K562 (cell line): ENCODE data around the gene SART1. TPM values are rescaled to one million over a fixed set of nuclear protein-coding genes. Genes with fewer than 3 reads are reported as not detected.

Experiments
- CHAMP1 ChIP-seq: fragments of 450-650 bp; IDR thresholded peaks from 2 replicates; pipeline ENCODE4 v1.6.1; 2016; ENCODE audit warnings: mild to moderate bottlenecking
- JUND ChIP-seq, 2 experiments: IDR thresholded peaks; 2 replicates in 1 of 2; 3 replicates in 1 of 2; pipeline ENCODE4 v1.6.1; 2011; ENCODE audit warnings: borderline replicate concordance in 2 of 2, low read depth in 2 of 2, low read length in 2 of 2, improper control_type of control experiment in 1 of 2, missing biosample characterization in 1 of 2, missing genetic modification characterization in 1 of 2, missing genetic modification reagents in 1 of 2
- L3MBTL2 ChIP-seq: fragments of 450-650 bp; IDR thresholded peaks from 2 replicates; pipeline ENCODE4 v1.6.1; 2016; ENCODE audit warnings: mild to moderate bottlenecking, moderate library complexity
- ZNF263 ChIP-seq: sonication (generic); formaldehyde crosslinking; IDR thresholded peaks from 2 replicates; pipeline ENCODE4 v1.8.0; 2022; ENCODE audit warnings: mild to moderate bottlenecking, missing genetic modification reagents, borderline replicate concordance
- ZNF316 ChIP-seq: fragments of 450-650 bp; IDR thresholded peaks from 2 replicates; pipeline ENCODE4 v1.6.1; 2016
- ZNF318 ChIP-seq, 2 experiments: fragments of 450-650 bp; IDR thresholded peaks; 2 replicates each; pipeline ENCODE4 v1.6.1; 2016; ENCODE audit warnings: mild to moderate bottlenecking in 2 of 2, borderline replicate concordance in 1 of 2, low read depth in 1 of 2, moderate library complexity in 1 of 2
- ZNF592 ChIP-seq: fragments of 450-650 bp; IDR thresholded peaks from 2 replicates; pipeline ENCODE4 v1.6.1; 2017; ENCODE audit warnings: antibody characterized with exemption, mild to moderate bottlenecking
- ZNF699 ChIP-seq: fragments of 250-450 bp; sonication (Bioruptor Pico); IDR thresholded peaks from 2 replicates; pipeline ENCODE4 v1.8.0; 2021; ENCODE audit warnings: mild to moderate bottlenecking, moderate library complexity; ENCODE audit not compliant: insufficient replicate concordance
- polyA plus RNA-seq, 8 experiments: library from polyadenylated mRNA; depleted of rRNA in 4 of 8; stranded (reverse) in 5 of 8; unstranded in 3 of 8; fragments of >200 nt; fragmentation: Nextera tagmentation in 2 of 8; fragmentation: Illumina TruSeq in 1 of 8; extraction: Ambion mirVana in 2 of 8; extraction: Trizol in 1 of 8; gene quantifications; 2 replicates each; pipeline versions ENCODE4 v1.2.1 to v1.2.3, GENCODE V29; 2011 to 2014; ENCODE audit warnings: inconsistent platforms in 1 of 8, missing spikeins in 1 of 8
- total RNA-seq, 7 experiments: library from RNA; depleted of rRNA in 6 of 7; stranded (reverse); fragments of >200 nt in 6 of 7; fragmentation: Illumina TruSeq in 2 of 7; extraction: Trizol in 2 of 7; gene quantifications; 2 replicates each; pipeline versions ENCODE4 v1.2.1 to v1.2.3, GENCODE V29; 2011 to 2021; ENCODE audit warnings: low replicate concordance in 1 of 7

SART1 gene
- total and polyA plus RNA-seq, 9 of the 15 experiments (the other 6 are each of a cell fraction or from before 2014, with no cell fraction given), result 4.8 to 84.1 (median 31.7) TPM

- TF ChIP-seq ZNF592 (0 out of 2 replicates have a peak, but pooled peaks have one; percentile 33), JUND (IDR thresholded peaks at IDR 0.05; ENCODE audit: borderline replicate concordance, low read depth, low read length) (peak; percentile 69; the same call in 1 of the 2 replicates), JUND (tag; IDR thresholded peaks at IDR 0.05; ENCODE audit: borderline replicate concordance, low read depth, low read length) (peak; percentile 10; the same call in 1 of the 3 replicates), L3MBTL2 (peak; percentile 56; the same call in 1 of the 2 replicates), ZNF699 (no peak), CHAMP1 (peak; percentile 66; the same call in 1 of the 2 replicates), ZNF263 (peak; percentile 48; the same call in 1 of the 2 replicates), ZNF316 (peak; percentile 91), ZNF318 (IDR thresholded peaks at IDR 0.05; ENCODE audit: borderline replicate concordance in 1 of 2, low read depth in 1 of 2) (no peak)
Observed at GRCh38 chr11:65988791-65989592, 27.5 kb downstream of the SART1 start (continued).
